ENCODE data around the gene PMVK. TPM values are rescaled to one million over a fixed set of nuclear protein-coding genes. Genes with fewer than 3 reads are reported as not detected.

PMVK gene
- total RNA-seq, 1 donor from 2014 or later: 42.5 TPM

DNA sequence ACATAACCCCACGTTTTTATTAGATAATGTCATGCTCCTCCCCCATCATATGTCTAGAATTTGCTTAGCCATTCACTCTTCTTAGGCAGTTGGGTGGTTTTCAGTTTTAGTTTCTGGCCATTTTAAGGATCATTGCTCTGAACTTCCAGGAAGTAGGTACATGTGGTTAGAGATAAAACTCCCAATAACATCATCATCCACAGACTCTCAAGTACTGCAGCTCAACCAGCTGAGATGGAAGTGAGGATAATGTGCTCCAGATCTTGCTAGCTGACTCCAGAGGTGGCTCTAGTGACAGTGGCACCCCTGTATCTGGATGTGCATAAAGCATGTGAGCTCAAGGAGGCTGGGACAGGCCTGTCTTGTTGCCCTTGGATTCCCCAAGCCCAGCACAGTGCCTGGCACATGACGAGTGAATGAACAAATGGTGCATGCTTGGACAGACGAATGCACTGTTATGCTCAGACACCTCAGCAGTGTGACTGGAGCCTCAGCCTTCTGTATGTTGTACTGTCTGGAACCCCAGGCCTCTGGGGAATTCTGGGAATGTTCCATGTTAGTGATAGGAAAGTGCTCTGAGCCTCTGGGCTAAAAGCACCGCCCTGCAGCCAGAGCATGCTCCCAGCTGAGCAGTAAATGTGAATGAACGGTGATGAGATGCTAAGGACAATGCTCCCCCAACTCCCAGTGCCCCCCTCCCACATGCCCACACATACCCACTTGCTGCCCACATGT lies 50.1 kb downstream of the PMVK start:
- H3K4me3 Mint-ChIP-seq: no peak overlapping the region

DNA sequence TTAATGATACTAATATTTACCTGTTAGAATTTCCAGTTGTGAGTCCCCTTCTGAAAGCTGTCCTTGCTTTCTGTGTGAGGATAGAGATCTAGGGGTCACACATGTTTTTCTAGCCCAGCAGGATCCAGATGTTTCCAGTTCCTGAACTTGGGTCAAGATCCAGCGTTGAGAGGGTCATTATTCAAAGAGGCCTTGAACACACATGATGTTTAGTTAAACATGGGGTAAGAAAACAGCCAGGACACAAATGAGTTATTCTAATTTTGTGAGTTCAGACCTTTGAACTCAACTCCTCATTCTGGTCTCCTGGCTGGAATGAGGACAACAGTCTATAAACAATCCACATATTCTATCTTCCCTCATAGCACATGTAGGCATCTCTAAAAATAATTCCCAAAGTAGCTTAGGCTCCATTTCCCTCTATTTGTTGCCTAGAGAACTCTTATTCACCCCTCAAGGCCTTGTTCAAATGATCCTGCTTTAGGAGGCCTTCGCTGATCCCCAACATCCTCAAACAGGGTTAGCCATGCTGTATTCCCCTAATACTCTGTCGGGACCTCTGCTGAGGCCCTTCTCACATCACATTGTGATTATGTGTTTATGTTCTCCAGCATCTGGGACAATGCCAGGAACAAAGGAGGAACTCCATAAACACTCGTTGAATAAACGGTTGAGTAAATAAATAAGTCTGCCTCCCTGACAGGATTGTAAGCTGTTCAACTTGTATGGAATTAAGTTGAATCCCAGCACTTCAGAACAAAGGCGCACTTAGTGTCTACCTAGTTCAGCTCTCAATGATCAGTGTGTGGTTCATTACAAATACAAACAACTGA lies 51.4 kb downstream of the PMVK start:
- no peak overlapping the region for H3K27ac Mint-ChIP-seq
- H3K36me3 Mint-ChIP-seq (ENCODE audit: low read depth): peaks cover 1% of the 10 kb centered on the region
- H3K4me3 Mint-ChIP-seq: no peak overlapping the region
- no peak for DNase-seq (ENCODE audit: low spot score)
- no peaks in the 10 kb centered on the region for H3K9me3 Mint-ChIP-seq
- H3K4me1 Mint-ChIP-seq (ENCODE audit: low read depth): peaks cover 22% of the 10 kb centered on the region
- intact Hi-C loops (cut with micrococcal nuclease): no loop called here
- H3K27me3 Mint-ChIP-seq (ENCODE audit: insufficient read depth): peaks cover 3% of the 10 kb centered on the region

More for the DNA sequence above, 50.1 kb downstream of the PMVK start:
- H3K9me3 Mint-ChIP-seq: no peaks in the 10 kb centered on the region
- peaks cover 20% of the 10 kb centered on the region for H3K4me1 Mint-ChIP-seq (ENCODE audit: low read depth)
- no peak for DNase-seq (ENCODE audit: low spot score)
- peaks cover 6% of the 10 kb centered on the region for H3K27me3 Mint-ChIP-seq (ENCODE audit: insufficient read depth)
- H3K36me3 Mint-ChIP-seq (ENCODE audit: low read depth): peaks cover 1% of the 10 kb centered on the region
- no peak overlapping the region for H3K27ac Mint-ChIP-seq
- intact Hi-C loops (cut with micrococcal nuclease): no loop called here

DNA sequence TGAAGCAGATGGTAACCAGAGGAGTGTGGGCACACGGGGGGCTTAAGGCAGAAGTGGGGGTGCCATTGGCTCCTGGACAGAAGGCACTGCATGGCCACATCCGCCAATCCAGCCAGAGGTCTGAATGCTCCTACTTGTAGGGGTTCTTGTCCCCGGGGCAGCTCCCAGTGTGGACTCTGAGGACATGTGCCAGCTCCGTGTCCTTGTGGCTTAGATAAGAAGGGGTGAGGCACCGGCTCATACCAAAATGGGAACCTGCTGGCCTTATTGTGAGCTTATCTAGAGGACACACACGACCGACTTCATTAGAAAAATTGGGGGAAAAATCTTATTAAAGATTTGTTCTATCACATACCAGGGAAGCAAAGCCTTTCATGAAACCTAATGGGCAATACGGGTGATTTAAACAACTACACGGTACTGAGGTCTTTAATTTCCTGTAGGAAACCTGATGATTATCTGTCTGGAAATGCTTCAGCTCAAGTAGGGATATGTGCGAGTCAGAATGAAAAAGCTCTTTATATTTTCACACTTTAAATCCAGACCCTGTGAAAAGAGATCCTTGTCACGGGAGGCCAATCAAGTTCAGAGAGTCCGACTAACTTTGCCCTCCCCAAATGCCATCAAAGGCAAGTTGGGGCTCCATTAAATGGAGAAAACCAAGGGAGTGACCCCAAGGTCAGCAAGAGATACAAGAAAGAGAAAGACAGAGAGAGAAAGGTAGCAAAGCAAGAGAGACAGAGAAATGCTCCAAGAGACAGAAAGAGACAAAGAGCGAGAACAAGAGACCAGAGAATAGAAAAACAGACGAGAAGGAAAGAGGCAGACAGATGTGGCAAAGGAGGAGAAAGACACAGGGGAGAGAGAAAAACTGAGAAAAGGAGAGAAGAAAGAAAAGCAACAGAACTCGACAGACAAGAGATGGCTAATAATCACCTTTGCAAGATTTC lies 52.3 kb downstream of the PMVK start:
- Mint-ChIP-seq H3K36me3 (ENCODE audit: low read depth) (peaks cover 1% of the 10 kb centered on the region), H3K4me1 (ENCODE audit: low read depth) (peaks cover 26% of the 10 kb centered on the region), H3K4me3 (no peak overlapping the region), H3K27me3 (ENCODE audit: insufficient read depth) (peaks cover 3% of the 10 kb centered on the region), H3K9me3 (no peaks in the 10 kb centered on the region), H3K27ac (no peak overlapping the region)
- no peak for DNase-seq (ENCODE audit: low spot score)
- intact Hi-C loops (cut with micrococcal nuclease): no loop called here

DNA sequence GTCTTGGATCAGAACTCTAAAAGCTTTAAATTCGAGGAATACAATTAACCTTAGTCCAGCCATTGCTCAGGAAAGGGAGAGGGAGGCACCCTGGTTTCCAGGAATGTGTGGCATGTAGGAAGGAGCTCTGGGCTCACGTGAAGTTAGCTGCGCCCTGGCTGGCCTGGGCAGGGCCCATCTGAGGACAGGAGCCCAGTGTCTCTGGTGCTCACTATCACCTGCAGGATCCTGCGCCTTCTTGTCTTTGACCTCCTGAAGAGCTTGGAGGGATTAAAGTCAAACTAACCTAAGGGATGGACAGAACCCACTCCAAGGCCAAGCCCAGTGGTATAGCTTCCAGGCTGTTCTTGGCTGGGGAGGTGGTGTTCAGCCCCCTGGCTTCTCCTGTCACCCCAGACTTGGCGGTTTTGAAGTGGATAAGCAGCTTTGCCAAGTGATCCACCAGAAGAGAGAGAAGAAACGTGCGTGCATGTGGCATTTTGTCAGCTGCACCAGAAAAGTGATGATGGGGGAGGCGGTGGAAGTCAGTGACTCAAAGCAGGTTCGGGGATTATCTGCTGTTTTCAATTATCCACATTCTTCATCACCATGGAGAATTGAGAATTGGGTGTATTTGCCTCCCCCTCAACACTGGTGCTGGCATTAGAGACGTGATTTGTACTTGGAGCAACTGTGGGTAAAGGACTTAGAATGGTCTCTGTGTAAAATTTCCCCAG lies 54.5 kb downstream of the PMVK start:
- H3K4me3 Mint-ChIP-seq: no peak overlapping the region
- intact Hi-C loops (cut with micrococcal nuclease): no loop called here
- no peak overlapping the region for H3K27ac Mint-ChIP-seq
- peaks cover 20% of the 10 kb centered on the region for H3K4me1 Mint-ChIP-seq (ENCODE audit: low read depth)
- H3K27me3 Mint-ChIP-seq (ENCODE audit: insufficient read depth): peaks cover 3% of the 10 kb centered on the region
- H3K9me3 Mint-ChIP-seq: no peaks in the 10 kb centered on the region
- DNase-seq (ENCODE audit: low spot score): no peak
- H3K36me3 Mint-ChIP-seq (ENCODE audit: low read depth): no peaks in the 10 kb centered on the region

DNA sequence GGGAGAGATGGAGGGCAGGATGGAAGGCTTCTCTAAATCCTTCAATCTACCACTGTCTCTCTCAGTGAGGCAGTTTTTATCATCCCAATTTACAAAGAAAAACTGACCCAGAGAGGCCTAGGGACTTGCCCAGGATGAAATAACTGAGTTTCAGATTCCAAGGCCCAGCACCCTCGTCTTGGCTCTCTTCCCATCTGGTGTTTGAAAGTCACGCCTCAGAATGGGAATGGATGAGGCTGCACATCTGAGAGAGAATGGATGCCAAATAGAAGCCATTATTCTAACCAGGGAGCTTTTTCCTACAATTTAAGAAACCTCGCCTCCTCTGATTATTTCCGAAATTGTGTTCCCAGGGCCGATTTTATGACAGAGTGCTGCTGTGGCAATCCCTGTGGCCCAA lies 55.8 kb downstream of the PMVK start:
- Mint-ChIP-seq H3K4me1 (ENCODE audit: low read depth) (peaks cover 7% of the 10 kb centered on the region), H3K9me3 (no peaks in the 10 kb centered on the region), H3K36me3 (ENCODE audit: low read depth) (no peaks in the 10 kb centered on the region), H3K4me3 (no peak overlapping the region), H3K27me3 (ENCODE audit: insufficient read depth) (peaks cover 7% of the 10 kb centered on the region), H3K27ac (no peak overlapping the region)
- intact Hi-C loops (cut with micrococcal nuclease): no loop called here
- no peak for DNase-seq (ENCODE audit: low spot score)

DNA sequence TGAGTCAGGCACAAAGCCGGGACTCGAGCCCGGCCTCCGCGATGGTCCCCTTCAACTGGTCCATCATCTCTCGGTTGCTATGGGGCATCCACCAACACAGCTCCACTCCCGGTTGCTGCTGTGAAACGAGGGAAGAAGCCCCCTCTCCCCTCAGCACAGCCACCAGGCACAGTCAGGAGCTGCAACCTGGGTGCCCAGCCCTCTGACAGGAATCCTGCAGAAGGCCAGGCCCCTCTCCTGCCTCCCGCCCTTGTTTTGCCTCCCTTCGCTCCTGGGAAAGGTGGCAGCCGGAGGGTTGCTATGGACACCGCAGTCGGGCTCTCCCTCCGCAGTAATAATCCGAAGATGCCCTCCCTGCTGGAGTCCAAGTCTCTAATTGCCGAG lies 57.5 kb downstream of the PMVK start:
- H3K27me3 Mint-ChIP-seq (ENCODE audit: insufficient read depth): peaks cover 7% of the 10 kb centered on the region
- intact Hi-C loops (cut with micrococcal nuclease): loop anchor here (2.0 to 5.0 kb wide), 3 partner anchors 58 to 397 kb away; partner anchors contain the start of gene PMVK
- no peak overlapping the region for H3K27ac Mint-ChIP-seq
- H3K9me3 Mint-ChIP-seq: no peaks in the 10 kb centered on the region
- no peak overlapping the region for H3K4me3 Mint-ChIP-seq
- peaks cover 12% of the 10 kb centered on the region for H3K4me1 Mint-ChIP-seq (ENCODE audit: low read depth)
- DNase-seq (ENCODE audit: low spot score): no peak
- H3K36me3 Mint-ChIP-seq (ENCODE audit: low read depth): no peaks in the 10 kb centered on the region

DNA sequence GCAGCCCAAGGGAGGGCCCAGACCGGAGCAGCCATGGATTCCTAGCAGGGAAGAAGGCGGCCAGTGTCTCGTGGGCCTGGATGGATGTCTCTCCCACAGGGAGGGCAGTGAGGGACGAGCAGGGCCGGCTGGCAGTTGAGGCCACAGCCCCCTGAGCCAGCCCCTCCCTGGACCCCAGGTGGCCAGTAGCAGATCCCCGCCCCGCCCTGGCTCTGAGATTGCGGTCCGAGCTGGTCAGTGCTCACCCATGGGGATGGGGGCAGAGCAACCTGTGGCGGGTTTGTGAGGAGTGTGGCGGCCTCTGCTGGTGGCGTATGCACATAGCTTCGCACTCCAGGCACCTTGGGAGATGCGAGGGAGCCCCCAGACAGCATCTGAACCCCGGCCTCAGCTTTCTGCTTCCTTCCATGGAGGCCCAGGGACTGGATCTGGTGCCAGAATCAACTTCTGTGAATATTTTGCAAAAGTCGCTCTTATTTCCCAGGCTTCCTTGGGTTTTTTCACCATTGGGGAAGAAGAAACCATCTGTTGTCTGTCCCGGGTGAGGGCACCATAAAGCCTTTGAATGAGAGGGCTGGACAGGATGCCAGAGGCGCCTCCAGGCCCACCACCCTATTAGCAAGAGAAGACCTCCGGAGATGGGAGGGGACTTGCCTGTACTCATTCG lies 58.0 kb downstream of the PMVK start:
- DNase-seq (ENCODE audit: low spot score): peak; percentile 64
- Mint-ChIP-seq H3K4me3 (no peak overlapping the region), H3K27ac (no peak overlapping the region), H3K4me1 (ENCODE audit: low read depth) (peaks cover 17% of the 10 kb centered on the region), H3K36me3 (ENCODE audit: low read depth) (no peaks in the 10 kb centered on the region), H3K27me3 (ENCODE audit: insufficient read depth) (peaks cover 7% of the 10 kb centered on the region), H3K9me3 (no peaks in the 10 kb centered on the region)
- intact Hi-C loops (cut with micrococcal nuclease): loop anchor here (1.0 to 5.0 kb wide), 5 partner anchors 58 to 396 kb away; partner anchors contain the start of gene PMVK

DNA sequence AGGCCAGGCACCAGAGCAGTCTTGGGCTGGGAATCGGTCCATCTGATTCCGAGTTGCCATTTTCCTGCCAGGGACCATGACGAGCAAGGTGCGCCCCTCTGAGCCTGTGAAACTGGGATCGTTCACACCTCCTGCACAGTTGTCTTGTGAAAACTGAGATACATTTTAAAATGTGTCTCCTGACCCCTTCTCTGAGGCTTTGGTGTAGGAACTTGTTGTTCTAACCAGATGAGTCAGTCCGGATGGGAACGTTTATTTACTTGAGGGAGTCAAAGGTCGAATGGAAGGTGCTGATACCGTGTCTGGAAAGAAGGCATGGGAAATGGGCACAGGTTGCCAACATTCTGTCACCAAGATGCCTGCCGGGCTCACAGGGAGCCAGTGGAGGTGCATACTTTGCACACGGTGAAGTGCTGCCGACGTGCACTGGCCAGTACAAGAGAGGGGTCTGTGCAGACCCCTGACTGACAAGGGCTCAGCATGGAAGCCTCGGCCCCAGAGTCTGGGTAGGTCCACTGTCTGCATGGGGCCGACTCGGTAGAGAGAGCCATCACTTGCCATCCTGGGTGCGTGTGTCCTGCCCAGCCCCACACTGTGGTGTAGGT lies 59.0 kb downstream of the PMVK start:
- intact Hi-C loops (cut with micrococcal nuclease): loop anchor here (5.0 kb wide), 2 partner anchors 115 to 395 kb away; no protein-coding TSS in a partner anchor

DNA sequence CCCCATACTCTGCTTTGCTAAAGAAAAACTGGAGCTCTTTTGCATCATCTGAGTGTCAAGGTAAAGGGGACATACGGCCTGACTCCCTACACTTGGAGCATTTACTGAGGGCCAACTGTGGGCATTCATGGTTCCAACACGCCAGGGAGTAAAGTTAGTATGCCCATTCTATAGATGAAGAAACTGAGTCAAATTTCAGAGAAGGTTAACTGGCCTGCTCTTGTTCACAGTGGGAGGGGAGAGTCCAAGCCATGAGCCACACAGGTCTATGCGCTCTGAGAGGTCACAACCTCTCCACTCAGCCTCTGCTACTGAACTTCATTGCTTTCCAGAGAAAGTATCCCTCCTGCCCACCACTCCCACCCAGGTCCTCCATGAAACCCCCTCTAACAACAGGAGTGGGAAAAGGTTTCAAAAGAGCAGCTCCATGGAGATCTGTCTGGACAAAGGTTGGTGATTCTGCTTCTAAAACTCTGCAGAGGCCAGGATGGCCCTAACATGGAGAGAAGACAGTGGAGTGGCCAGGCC lies 59.6 kb downstream of the PMVK start:
- no peak overlapping the region for H3K27ac Mint-ChIP-seq
- H3K4me1 Mint-ChIP-seq (ENCODE audit: low read depth): peaks cover 25% of the 10 kb centered on the region
- no peaks in the 10 kb centered on the region for H3K36me3 Mint-ChIP-seq (ENCODE audit: low read depth)
- H3K4me3 Mint-ChIP-seq: no peak overlapping the region
- peaks cover 7% of the 10 kb centered on the region for H3K27me3 Mint-ChIP-seq (ENCODE audit: insufficient read depth)
- DNase-seq (ENCODE audit: low spot score): no peak
- H3K9me3 Mint-ChIP-seq: no peaks in the 10 kb centered on the region
- intact Hi-C loops (cut with micrococcal nuclease): loop anchor here (5.0 kb wide), 2 partner anchors 115 to 395 kb away; no protein-coding TSS in a partner anchor

More for the DNA sequence above, 59.0 kb downstream of the PMVK start:
- Mint-ChIP-seq H3K4me3 (no peak overlapping the region), H3K27ac (no peak overlapping the region), H3K36me3 (ENCODE audit: low read depth) (no peaks in the 10 kb centered on the region), H3K27me3 (ENCODE audit: insufficient read depth) (peaks cover 7% of the 10 kb centered on the region), H3K4me1 (ENCODE audit: low read depth) (peaks cover 24% of the 10 kb centered on the region), H3K9me3 (no peaks in the 10 kb centered on the region)
- DNase-seq (ENCODE audit: low spot score): no peak

Data from activated T-helper 1 cell treated with anti-CD3 and anti-CD28 coated beads, Interleukin-12 subunit alpha, Interleukin-12 subunit beta, Interleukin-2, Interleukin-4 antibody, amounts not matched to agents 30 ng/mL and 10 ng/mL and 1 ng/mL, durations not matched to agents 14 hours and 24 hours and 36 hours (primary cell).